Measurements from ENCODE around the gene DIP2C.
"Not testable (repeated sequence)": the region's sequence is repeated elsewhere in the genome, so short reads cannot be mapped to it uniquely, and the experiment has no call there.

Gene DIP2C

GRCh38 chr10:613271-614138 lies 76.0 kb downstream of the DIP2C start:
- no peak for DNase-seq (ENCODE audit: low read depth in 2 of 2)

GRCh38 chr10:612696-613095 lies 76.8 kb downstream of the DIP2C start:
- no peak for DNase-seq (ENCODE audit: low read depth in 2 of 2)

- not testable (repeated sequence) for DNase-seq (ENCODE audit: low read depth in 2 of 2)
Observed at GRCh38 chr10:610642-611305, 78.7 kb downstream of the DIP2C start.

- DNase-seq (ENCODE audit: low read depth in 2 of 2): no peak
Observed at GRCh38 chr10:609868-610545, 79.5 kb downstream of the DIP2C start.

GRCh38 chr10:609262-609658 lies 80.2 kb downstream of the DIP2C start:
- DNase-seq (ENCODE audit: low read depth in 2 of 2): no peak

GRCh38 chr10:608331-609261 lies 80.9 kb downstream of the DIP2C start:
- DNase-seq (ENCODE audit: low read depth in 2 of 2): no peak

- DNase-seq (ENCODE audit: low read depth in 2 of 2): no peak
Observed at GRCh38 chr10:607545-608185, 81.8 kb downstream of the DIP2C start.

GRCh38 chr10:606762-607544 lies 82.5 kb downstream of the DIP2C start:
- no peak for DNase-seq (ENCODE audit: low read depth in 2 of 2)

GRCh38 chr10:605632-606325 lies 83.7 kb downstream of the DIP2C start:
- no peak for DNase-seq (ENCODE audit: low read depth in 2 of 2)

GRCh38 chr10:604716-605631 lies 84.5 kb downstream of the DIP2C start:
- DNase-seq (ENCODE audit: low read depth in 2 of 2): no peak

GRCh38 chr10:603745-604144 lies 85.7 kb downstream of the DIP2C start:
- no peak for DNase-seq (ENCODE audit: low read depth in 2 of 2)

- DNase-seq (ENCODE audit: low read depth in 2 of 2): no peak
Observed at GRCh38 chr10:602391-603005, 87.0 kb downstream of the DIP2C start.

- no peak for DNase-seq (ENCODE audit: low read depth in 2 of 2)
Observed at GRCh38 chr10:601660-601963, 87.9 kb downstream of the DIP2C start.

- DNase-seq (ENCODE audit: low read depth in 2 of 2): no peak
Observed at GRCh38 chr10:600876-601659, 88.4 kb downstream of the DIP2C start.

GRCh38 chr10:600234-600633 lies 89.2 kb downstream of the DIP2C start:
- DNase-seq (ENCODE audit: low read depth in 2 of 2): no peak

GRCh38 chr10:599767-600166 lies 89.7 kb downstream of the DIP2C start:
- DNase-seq (ENCODE audit: low read depth in 2 of 2): no peak

- DNase-seq (ENCODE audit: low read depth in 2 of 2): no peak
Observed at GRCh38 chr10:598415-599170, 90.9 kb downstream of the DIP2C start.

Measured in stimulated activated CD4-positive, alpha-beta T cell treated with anti-CD3 and anti-CD28 coated beads, Interleukin-4, amount 100 ng/mL, for 48 hours (primary cell).